Natural killer cell treated with Interleukin-12 subunit alpha and Interleukin-12 subunit beta and Interleukin-15 and Interleukin-18, amount 100 ng/mL, for 72 hours (primary cell): ENCODE results near the gene LHCGR. TPM values are rescaled to one million over a fixed set of nuclear protein-coding genes. Genes with fewer than 3 reads are reported as not detected.

Experiments used
- ATAC-seq, 2 donors: fragments of 150-1000 bp; cut with Tn5 transposase in 1 of 2; sonication (Bioruptor Pico), chemical (Tn5 transposase) in 1 of 2; 2 replicates each; pipeline ENCODE4 v1.10.0; 2021
- DNase-seq: peaks from one replicate; pipeline ENCODE4 v3.0.0; 2022; ENCODE audit warnings: low spot score
- H3K27ac Mint-ChIP-seq, 2 donors: 1 replicate in 1 of 2; 2 replicates in 1 of 2; pipeline ENCODE4 v1.8.0; 2022; ENCODE audit warnings: mixed read lengths in 2 of 2, mild to moderate bottlenecking in 1 of 2, moderate library complexity in 1 of 2
- H3K27me3 Mint-ChIP-seq, 2 donors: 1 replicate in 1 of 2; 2 replicates in 1 of 2; pipeline ENCODE4 v1.8.0; 2022; ENCODE audit warnings: mixed read lengths in 2 of 2
- H3K36me3 Mint-ChIP-seq: one replicate; pipeline ENCODE4 v1.8.0; 2022; ENCODE audit warnings: mixed read lengths
- H3K4me1 Mint-ChIP-seq, 2 donors: 1 replicate in 1 of 2; 2 replicates in 1 of 2; pipeline ENCODE4 v1.8.0; 2022; ENCODE audit warnings: low read depth in 2 of 2, mixed read lengths in 2 of 2, mild to moderate bottlenecking in 1 of 2
- H3K4me3 Mint-ChIP-seq: one replicate; pipeline ENCODE4 v1.8.0; 2022; ENCODE audit warnings: mixed read lengths
- H3K9me3 Mint-ChIP-seq: 2 replicates; pipeline ENCODE4 v1.8.0; 2022; ENCODE audit warnings: mixed read lengths
- total RNA-seq, 2 donors: library from RNA; stranded (reverse); gene quantifications; one replicate each; pipeline ENCODE4 v1.2.3, GENCODE V29; 2022

Gene LHCGR
- total RNA-seq, 2 donors from 2014 or later = not detected

DNA sequence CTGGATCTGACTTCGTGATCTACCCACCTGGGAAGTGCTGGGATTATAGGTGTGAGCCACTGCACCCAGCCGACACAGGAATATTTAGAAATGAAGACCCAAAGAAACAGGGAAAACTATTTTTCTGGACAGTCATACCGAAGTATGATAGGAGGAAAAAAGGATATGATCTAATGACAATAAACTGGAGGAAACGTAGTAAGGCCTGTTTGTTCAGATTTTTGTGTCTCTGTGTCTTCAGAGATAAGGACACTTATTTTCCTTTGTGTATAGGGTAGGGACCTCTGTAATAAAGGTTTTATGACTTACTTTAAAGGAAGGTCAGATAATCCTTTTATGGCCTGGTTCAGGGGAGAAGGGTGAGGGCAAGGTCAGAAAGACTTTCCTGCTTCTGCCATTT is 81.9 kb downstream of the LHCGR start:
- DNase-seq (no peak), ATAC-seq (no peak)
- no peaks in the 10 kb centered on the region for H3K9me3 Mint-ChIP-seq
- no peak overlapping the region for H3K27ac Mint-ChIP-seq
- no peaks in the 10 kb centered on the region for H3K4me1 Mint-ChIP-seq
- peaks cover 0 to 9% of the 10 kb centered on the region in 2 donors for H3K27me3 Mint-ChIP-seq
- no peak overlapping the region for H3K4me3 Mint-ChIP-seq
- no peaks in the 10 kb centered on the region for H3K36me3 Mint-ChIP-seq

DNA sequence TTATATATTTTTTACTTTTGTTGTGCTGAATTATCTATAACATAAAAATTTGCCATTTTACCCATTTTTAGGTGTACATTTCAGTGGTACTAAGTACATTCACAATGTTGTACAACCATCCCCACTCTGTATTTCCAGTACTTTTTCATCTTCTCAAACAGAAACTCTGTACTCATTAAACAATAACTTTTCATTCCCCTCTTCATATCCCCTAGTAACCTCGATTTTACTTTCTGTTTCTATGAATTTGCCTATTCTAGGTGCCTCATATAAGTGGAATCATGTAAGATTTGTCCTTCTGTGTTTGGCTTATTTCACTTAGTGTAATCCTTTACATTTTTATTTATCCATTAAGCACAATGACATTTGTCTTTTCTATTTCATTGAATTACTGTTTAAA is 86.5 kb downstream of the LHCGR start:
- Mint-ChIP-seq H3K9me3 (no peaks in the 10 kb centered on the region), H3K36me3 (no peaks in the 10 kb centered on the region), H3K4me1 (no peaks in the 10 kb centered on the region), H3K27me3 (no peaks in the 10 kb centered on the region), H3K4me3 (no peak overlapping the region), H3K27ac (no peak overlapping the region)
- no peak for ATAC-seq
- DNase-seq = no peak

DNA sequence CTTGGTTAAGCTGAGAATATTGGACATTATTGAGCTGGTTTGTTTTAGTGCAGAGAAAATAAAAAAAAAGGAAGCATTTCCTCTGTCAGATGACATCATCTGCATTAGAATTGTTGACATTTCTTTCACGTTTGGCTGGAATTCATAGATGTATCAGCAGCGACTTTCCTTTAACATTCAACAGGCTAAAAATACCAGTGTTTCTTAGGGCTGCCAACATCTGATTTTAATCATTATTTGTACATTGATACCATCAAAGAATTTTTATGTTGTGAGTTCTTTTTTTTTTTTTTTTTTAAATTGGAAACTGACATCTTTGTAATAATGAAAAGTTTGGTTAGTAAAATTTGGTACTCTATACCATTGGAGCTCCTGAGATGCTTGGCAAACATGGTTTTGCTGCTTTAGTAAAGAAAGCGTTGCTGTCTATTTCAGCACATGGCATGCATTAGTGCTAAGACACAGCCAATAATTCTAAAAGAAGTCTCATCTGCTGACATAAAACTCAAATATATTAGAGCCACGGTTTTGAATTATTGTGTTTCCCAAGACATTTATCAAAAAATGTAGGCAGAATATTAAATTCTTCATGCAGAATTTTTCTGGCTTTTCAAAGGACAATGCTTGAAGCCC is 104.2 kb downstream of the LHCGR start:
- H3K9me3 Mint-ChIP-seq = peaks cover 3% of the 10 kb centered on the region
- no peak overlapping the region for H3K4me3 Mint-ChIP-seq
- DNase-seq = no peak
- no peak for ATAC-seq
- H3K4me1 Mint-ChIP-seq = no peaks in the 10 kb centered on the region
- no peaks in the 10 kb centered on the region for H3K36me3 Mint-ChIP-seq
- peaks cover 4 to 15% of the 10 kb centered on the region in 2 donors for H3K27me3 Mint-ChIP-seq
- H3K27ac Mint-ChIP-seq = no peak overlapping the region

DNA sequence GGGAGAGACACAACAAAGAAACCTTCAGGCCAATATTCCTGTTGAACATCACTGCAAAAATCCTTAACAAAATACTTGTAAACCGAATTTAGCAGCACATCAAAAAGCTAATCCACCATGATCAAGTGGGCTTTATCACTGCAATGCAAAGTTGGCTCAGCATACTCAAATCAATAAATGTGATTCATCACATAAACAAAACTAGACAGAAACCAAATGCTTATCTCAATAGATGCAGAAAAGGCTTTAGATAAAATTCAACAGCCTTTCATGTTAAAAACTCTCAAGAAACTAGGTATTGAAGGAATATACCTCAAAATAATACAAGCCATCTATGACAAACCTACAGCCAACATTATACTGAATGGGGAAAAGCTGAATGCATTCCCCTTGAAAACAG is 117.3 kb downstream of the LHCGR start:
- Mint-ChIP-seq H3K4me1 (no peaks in the 10 kb centered on the region), H3K4me3 (no peak overlapping the region), H3K27me3 (peaks cover 0 to 21% of the 10 kb centered on the region in 2 donors), H3K9me3 (peaks cover 12% of the 10 kb centered on the region), H3K27ac (no peak overlapping the region), H3K36me3 (peaks cover 4% of the 10 kb centered on the region)
- ATAC-seq (no peak), DNase-seq (no peak)

Other genes starting within 250 kb of the LHCGR start
- gene STON1, start 225.6 kb downstream of the LHCGR start, total RNA-seq = 1 to 10 TPM; 1.3 to 2.0 TPM
- not detected for gene GTF2A1L, start 137.9 kb downstream of the LHCGR start, total RNA-seq